T-helper 2 cell treated with Interferon-gamma antibody and Interleukin-4, amounts not matched to agents 100 ng/mL and 5 ng/mL, for 36 hours (primary cell): Measurements from ENCODE around the gene OR5AC2. TPM values are rescaled to one million over a fixed set of nuclear protein-coding genes. Genes with fewer than 3 reads are reported as not detected.

ENCODE experiments used
- total RNA-seq: library from RNA; stranded (reverse); gene quantifications from 2 replicates; pipeline ENCODE4 v1.2.3, GENCODE V29; 2022

The OR5AC2 gene
- total RNA-seq, 1 donor from 2014 or later = not detected

Other genes starting within 250 kb of the OR5AC2 start
- gene RIOX2, start 114.7 kb upstream of the OR5AC2 start, total RNA-seq = 66.2 and 70.2 TPM in 2 replicates
- gene GABRR3, start 51.9 kb upstream of the OR5AC2 start, total RNA-seq = 0.05 TPM in 2 replicates
- not detected in 2 replicates for gene OR5H1, start 43.5 kb downstream of the OR5AC2 start, total RNA-seq
- gene OR5H14, start 60.3 kb downstream of the OR5AC2 start, total RNA-seq = 0.02 TPM in 1 of 2 replicates, not detected in the other
- not detected in 2 replicates for gene OR5H15, start 79.5 kb downstream of the OR5AC2 start, total RNA-seq
- gene OR5H6, start 177.1 kb downstream of the OR5AC2 start, total RNA-seq = not detected in 2 replicates
- gene OR5H2, start 195.3 kb downstream of the OR5AC2 start, total RNA-seq = not detected in 2 replicates